Stimulated activated CD8-positive, alpha-beta memory T cell treated with anti-CD3 and anti-CD28 coated beads, Interleukin-2, amount 100 ng/mL, for 1 hour (primary cell): ENCODE results near the gene TUBA4A.
"Not testable (repeated sequence)": the region's sequence is repeated elsewhere in the genome, so short reads cannot be mapped to it uniquely, and the experiment has no call there.

Experiments
- DNase-seq, 2 donors: peaks; one replicate each; pipeline ENCODE4 v3.0.0-alpha.2; 2020; ENCODE audit warnings: low read depth in 2 of 2

TUBA4A gene

GRCh38 chr2:219253753-219254589 lies at the start of gene TUBA4A:
TUBA4A (minus strand) TSS chr2:219253918; CDS start chr2:219253858, 60 bp downstream.
- peak; percentile 81 to 87 for DNase-seq

- DNase-seq = no peak
These were observed 48.8 kb upstream of the TUBA4A start for GRCh38 chr2:219302412-219302968.

- no peak for DNase-seq
These were observed 46.3 kb upstream of the TUBA4A start for GRCh38 chr2:219300022-219300421.

GRCh38 chr2:219299372-219299760 lies 45.6 kb upstream of the TUBA4A start:
- no peak for DNase-seq

- peak; percentile 73 to 83 for DNase-seq
These were observed 45.1 kb upstream of the TUBA4A start for GRCh38 chr2:219298759-219299371.

- DNase-seq = no peak
These were observed 44.2 kb upstream of the TUBA4A start for GRCh38 chr2:219297766-219298456.

- no peak for DNase-seq
These were observed 43.1 kb upstream of the TUBA4A start for GRCh38 chr2:219296631-219297391.

- no peak for DNase-seq
These were observed 42.4 kb upstream of the TUBA4A start for GRCh38 chr2:219296142-219296541.

GRCh38 chr2:219294356-219295351 lies 40.9 kb upstream of the TUBA4A start:
- peak; percentile 80 to 81 for DNase-seq

GRCh38 chr2:219293736-219294231 lies 40.1 kb upstream of the TUBA4A start:
- DNase-seq = no peak

- no peak for DNase-seq
These were observed 38.9 kb upstream of the TUBA4A start for GRCh38 chr2:219292616-219293015.

GRCh38 chr2:219291910-219292490 lies 38.3 kb upstream of the TUBA4A start:
- DNase-seq = no peak

GRCh38 chr2:219291394-219291793 lies 37.7 kb upstream of the TUBA4A start:
- DNase-seq = no peak

GRCh38 chr2:219290381-219291171 lies 36.9 kb upstream of the TUBA4A start:
- no peak for DNase-seq

GRCh38 chr2:219289537-219290361 lies 36.0 kb upstream of the TUBA4A start:
- DNase-seq = no peak

- no peak for DNase-seq
These were observed 35.4 kb upstream of the TUBA4A start for GRCh38 chr2:219289195-219289536.

GRCh38 chr2:219287580-219288265 lies 34.0 kb upstream of the TUBA4A start:
- DNase-seq = no peak

GRCh38 chr2:219287116-219287440 lies 33.4 kb upstream of the TUBA4A start:
- not testable (repeated sequence) for DNase-seq
